ENCODE results near the gene RRAS2. TPM values are rescaled to one million over a fixed set of nuclear protein-coding genes. Genes with fewer than 3 reads are reported as not detected.

The RRAS2 gene
- total RNA-seq, 1 experiment from 2014 or later, result 164 TPM

- TF ChIP-seq NFE2L1 (CRISPR knock-in tag; IDR thresholded peaks at IDR 0.05) (no peak), ZBTB21 (CRISPR knock-in tag; IDR thresholded peaks at IDR 0.05; ENCODE audit: borderline replicate concordance) (no peak)
Measured at GRCh38 chr11:14242733-14243132, 116.2 kb downstream of the RRAS2 start (continued).

GRCh38 chr11:14242187-14242586 is 116.8 kb downstream of the RRAS2 start:
- H3K4me3 Mint-ChIP-seq, result no peak overlapping the region
- H3K4me1 Mint-ChIP-seq, result peaks cover 8% of the 10 kb centered on the region
- POLR2A ChIA-PET, result no interaction called here

GRCh38 chr11:14240951-14241350 is 118.0 kb downstream of the RRAS2 start:
- ATAC-seq (no peak), DNase-seq (ENCODE audit: low spot score) (no peak)
- Mint-ChIP-seq H3K9me3 (no peaks in the 10 kb centered on the region), H3K4me3 (no peak overlapping the region), H3K4me1 (peaks cover 8% of the 10 kb centered on the region), H3K36me3 (no peaks in the 10 kb centered on the region), H3K27ac (no peak overlapping the region), H3K27me3 (ENCODE audit: low read depth) (no peaks in the 10 kb centered on the region)
- ChIA-PET POLR2A (no interaction called here), CTCF (interaction anchor here (1.2 kb wide), 1 partner anchor 8 kb away, joined by 4 read pairs; no protein-coding TSS in a partner anchor)
- TF ChIP-seq PREB (CRISPR knock-in tag; IDR thresholded peaks at IDR 0.05; ENCODE audit: borderline replicate concordance) (no peak), IRF1 (CRISPR knock-in tag; IDR thresholded peaks at IDR 0.05) (no peak), NR1H2 (CRISPR knock-in tag; IDR thresholded peaks at IDR 0.05) (no peak), AR (CRISPR knock-in tag; IDR thresholded peaks at IDR 0.05) (no peak), ZNF416 (CRISPR knock-in tag; IDR thresholded peaks at IDR 0.05) (no peak), ZBTB43 (CRISPR knock-in tag; IDR thresholded peaks at IDR 0.05) (no peak), JUN (CRISPR knock-in tag; IDR thresholded peaks at IDR 0.05) (no peak), TP53 (CRISPR knock-in tag; IDR thresholded peaks at IDR 0.05) (no peak), ATF2 (CRISPR knock-in tag; IDR thresholded peaks at IDR 0.05; ENCODE audit: borderline replicate concordance, low read depth) (no peak)

More at GRCh38 chr11:14242187-14242586, 116.8 kb downstream of the RRAS2 start:
- Mint-ChIP-seq H3K27me3 (ENCODE audit: low read depth) (no peaks in the 10 kb centered on the region), H3K27ac (no peak overlapping the region), H3K36me3 (no peaks in the 10 kb centered on the region), H3K9me3 (no peaks in the 10 kb centered on the region)
- DNase-seq (ENCODE audit: low spot score) (no peak), ATAC-seq (no peak)
- CTCF ChIA-PET, result no interaction called here
- TF ChIP-seq SOX15 (CRISPR knock-in tag; IDR thresholded peaks at IDR 0.05), result no peak
- no peak for TF ChIP-seq TP53 (CRISPR knock-in tag; IDR thresholded peaks at IDR 0.05)
- TF ChIP-seq ZNF232 (CRISPR knock-in tag; IDR thresholded peaks at IDR 0.05), result no peak
- no peak for TF ChIP-seq NR1H2 (CRISPR knock-in tag; IDR thresholded peaks at IDR 0.05)
- TF ChIP-seq MLX (CRISPR knock-in tag; IDR thresholded peaks at IDR 0.05), result no peak
- no peak for TF ChIP-seq ZNF121 (CRISPR knock-in tag; IDR thresholded peaks at IDR 0.05)
- no peak for TF ChIP-seq NFE2L1 (CRISPR knock-in tag; IDR thresholded peaks at IDR 0.05)
- no peak for TF ChIP-seq HMGA2 (CRISPR knock-in tag; IDR thresholded peaks at IDR 0.05)
- TF ChIP-seq ATF2 (CRISPR knock-in tag; IDR thresholded peaks at IDR 0.05; ENCODE audit: borderline replicate concordance, low read depth), result no peak
- TF ChIP-seq ETV6 (CRISPR knock-in tag; IDR thresholded peaks at IDR 0.05), result no peak
- TF ChIP-seq E2F1 (CRISPR knock-in tag; IDR thresholded peaks at IDR 0.05), result no peak
- TF ChIP-seq GABPB1 (CRISPR knock-in tag; IDR thresholded peaks at IDR 0.05), result no peak
- no peak for TF ChIP-seq FOXJ3 (CRISPR knock-in tag; IDR thresholded peaks at IDR 0.05; ENCODE audit: borderline replicate concordance)
- no peak for TF ChIP-seq NR3C1 (CRISPR knock-in tag; conservative IDR thresholded peaks at IDR 0.05; ENCODE audit: low read depth)
- no peak for TF ChIP-seq ESRRA (CRISPR knock-in tag; IDR thresholded peaks at IDR 0.05; ENCODE audit: borderline replicate concordance)
- no peak for TF ChIP-seq TCF7 (CRISPR knock-in tag; IDR thresholded peaks at IDR 0.05; ENCODE audit: low read depth)
- no peak for TF ChIP-seq ZNF263 (CRISPR knock-in tag; IDR thresholded peaks at IDR 0.05; ENCODE audit: low read depth)
- no peak for TF ChIP-seq RORB (CRISPR knock-in tag; IDR thresholded peaks at IDR 0.05)
- TF ChIP-seq TEAD4 (CRISPR knock-in tag; IDR thresholded peaks at IDR 0.05), result no peak

All from WTC11 (cell line).